ENCODE measurements around the gene CHMP2A. TPM values are rescaled to one million over a fixed set of nuclear protein-coding genes. Genes with fewer than 3 reads are reported as not detected.

Gene CHMP2A
- total and polyA plus RNA-seq, 2 of the 13 experiments (the other 11 are each of a cell fraction or from before 2014, with no cell fraction given) = 49.7 to 55.0 TPM

- peak; percentile 58; the same call in 1 of the 2 replicates for TF ChIP-seq ZNF512 (CRISPR knock-in tag; IDR thresholded peaks at IDR 0.05)
- TF ChIP-seq ZBTB43 (CRISPR knock-in tag; conservative IDR thresholded peaks at IDR 0.05) = no peak; the same call in 1 of the 2 replicates
- peak; percentile 75; the same call in 1 of the 2 replicates for TF ChIP-seq ZSCAN5A (CRISPR knock-in tag; IDR thresholded peaks at IDR 0.05; ENCODE audit: borderline replicate concordance)
- peak; percentile 78 for TF ChIP-seq ISL2 (CRISPR knock-in tag; IDR thresholded peaks at IDR 0.05)
- no peak; the same call in 1 of the 2 replicates for TF ChIP-seq CENPBD1 (CRISPR knock-in tag; IDR thresholded peaks at IDR 0.05; ENCODE audit: borderline replicate concordance, low read depth)
- peak; percentile 88; the same call in 1 of the 2 replicates for TF ChIP-seq ZNF850 (CRISPR knock-in tag; conservative IDR thresholded peaks at IDR 0.05)
- TF ChIP-seq ZBTB2 (CRISPR knock-in tag; IDR thresholded peaks at IDR 0.05; ENCODE audit: low read depth) = peak; percentile 99
- 0 out of 2 replicates have a peak, but pooled peaks have one; percentile 86 for TF ChIP-seq HOXA7 (CRISPR knock-in tag; IDR thresholded peaks at IDR 0.05)
- peak; percentile 77 for TF ChIP-seq PHF5A (CRISPR knock-in tag; IDR thresholded peaks at IDR 0.05; ENCODE audit: low read depth, unreplicated experiment)
- 0 out of 2 replicates have a peak, but pooled peaks have one; percentile 2 for TF ChIP-seq EEA1 (CRISPR knock-in tag; IDR thresholded peaks at IDR 0.05; ENCODE audit: borderline replicate concordance)
- no peak for TF ChIP-seq TCF7L2 (IDR thresholded peaks at IDR 0.05; ENCODE audit: low read depth, low read length)
- no peak; the same call in 1 of the 2 replicates for TF ChIP-seq TIGD3 (CRISPR knock-in tag; IDR thresholded peaks at IDR 0.05; ENCODE audit: borderline replicate concordance)
- TF ChIP-seq MIER2 (CRISPR knock-in tag; IDR thresholded peaks at IDR 0.05) = peak; percentile 61; the same call in 1 of the 2 replicates
- peak; percentile 58; the same call in 1 of the 2 replicates for TF ChIP-seq ZBTB42 (CRISPR knock-in tag; IDR thresholded peaks at IDR 0.05)
- TF ChIP-seq TCF7 (IDR thresholded peaks at IDR 0.05; ENCODE audit: low read depth) = no peak
- 0 out of 2 replicates have a peak, but pooled peaks have one; percentile 71 for TF ChIP-seq NR0B2 (CRISPR knock-in tag; IDR thresholded peaks at IDR 0.05)
Observed at GRCh38 chr19:58519355-58520256, 35.3 kb downstream of the CHMP2A start, which contains the start of gene ZBTB45 (continued).
